Vagina (tissue), 2 donors: Measurements from ENCODE around the gene MED13L. TPM values are rescaled to one million over a fixed set of nuclear protein-coding genes. Genes with fewer than 3 reads are reported as not detected.

Experiments used
- DNase-seq, 2 donors: peaks; one replicate each; pipeline ENCODE4 v3.0.0-alpha.2; 2017; ENCODE audit errors: extremely low spot score in 2 of 2
- H3K27ac ChIP-seq: fragments of 200-600 bp; sonication (generic); one replicate; pipeline ENCODE4 v1.5.1; 2019
- H3K27me3 ChIP-seq: fragments of 200-600 bp; sonication (generic); one replicate; pipeline ENCODE4 v1.5.1; 2019
- H3K36me3 ChIP-seq, 2 donors: fragments of 200-600 bp; sonication (generic); one replicate each; pipeline ENCODE4 v1.5.1; 2017 to 2019
- H3K4me1 ChIP-seq: fragments of 200-600 bp; sonication (generic); one replicate; pipeline ENCODE4 v1.5.1; 2019
- H3K4me3 ChIP-seq, 2 donors: fragments of 200-600 bp; sonication (generic); 1 replicate in 1 of 2; 2 replicates in 1 of 2; pipeline ENCODE4 v1.5.1; 2016 to 2019
- H3K9me3 ChIP-seq: fragments of 200-600 bp; sonication (generic); one replicate; pipeline ENCODE4 v1.5.1; 2019
- POLR2A ChIP-seq, 2 donors: fragments of 450-650 bp; IDR thresholded peaks; one replicate each; pipeline ENCODE4 v1.6.1; 2017; ENCODE audit warnings: antibody characterized with exemption in 2 of 2, mild to moderate bottlenecking in 2 of 2, moderate library complexity in 2 of 2
- POLR2AphosphoS5 ChIP-seq, 2 donors: sonication (generic); formaldehyde crosslinking; IDR thresholded peaks; one replicate each; pipeline ENCODE4 v1.9.0; 2017; ENCODE audit warnings: antibody characterized with exemption in 2 of 2, mild to moderate bottlenecking in 2 of 2, low read depth in 1 of 2; ENCODE audit not compliant: insufficient read depth in 1 of 2
- intact Hi-C: fragments of 100-400 bp; cut with DNase I; formaldehyde crosslinking; loops from one replicate; pipeline ENCODE4 v1.15.1; 2023
- total RNA-seq: library from RNA; depleted of rRNA; stranded (reverse); fragments of >200 nt; gene quantifications from one replicate; pipeline ENCODE4 v1.2.3, GENCODE V29; 2016
- TF ChIP-seq, protein P1 (sequence below), 3 experiments: fragments of 450-650 bp in 2 of 3; fragments of 200-600 bp in 1 of 3; sonication (generic) in 1 of 3; IDR thresholded peaks; one replicate each; pipeline ENCODE4 v1.5.1; 2017 to 2019; ENCODE audit warnings: antibody characterized with exemption in 3 of 3, mild to moderate bottlenecking in 2 of 3, moderate library complexity in 2 of 3

Gene MED13L
- total RNA-seq, 1 donor from 2014 or later, result 161 TPM

DNA sequence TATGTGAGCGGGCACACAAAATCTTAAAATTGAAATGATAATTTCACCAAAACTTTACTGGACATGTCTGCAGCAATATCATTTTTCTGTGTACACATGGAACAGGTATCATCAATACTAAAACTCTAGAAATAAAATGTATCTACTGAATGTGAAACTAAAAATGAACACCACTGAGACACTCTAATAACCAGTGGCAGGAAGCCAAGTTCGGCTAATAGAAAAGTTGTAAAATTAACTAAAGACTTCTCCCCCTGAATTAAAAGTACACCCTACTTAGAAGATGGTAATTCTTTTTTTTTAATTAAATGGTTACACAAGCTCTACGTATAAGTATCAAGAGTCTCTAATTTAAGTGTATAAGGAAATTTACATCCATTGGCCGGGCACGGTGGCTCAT, 227.2 kb downstream of the MED13L start:
- Histone ChIP-seq H3K4me3 (no peak overlapping the region), H3K9me3 (no peaks in the 10 kb centered on the region), H3K4me1 (peaks cover 61% of the 10 kb centered on the region), H3K27me3 (no peaks in the 10 kb centered on the region), H3K27ac (no peak overlapping the region), H3K36me3 (no peaks in the 10 kb centered on the region)
- no peak for DNase-seq
- intact Hi-C loops, result no loop called here
- TF ChIP-seq POLR2AphosphoS5 (IDR thresholded peaks at IDR 0.05; ENCODE audit: insufficient read depth in 1 of 2, low read depth in 1 of 2) (no peak), POLR2A (IDR thresholded peaks at IDR 0.05) (no peak)
- TF ChIP-seq, protein P1, sequence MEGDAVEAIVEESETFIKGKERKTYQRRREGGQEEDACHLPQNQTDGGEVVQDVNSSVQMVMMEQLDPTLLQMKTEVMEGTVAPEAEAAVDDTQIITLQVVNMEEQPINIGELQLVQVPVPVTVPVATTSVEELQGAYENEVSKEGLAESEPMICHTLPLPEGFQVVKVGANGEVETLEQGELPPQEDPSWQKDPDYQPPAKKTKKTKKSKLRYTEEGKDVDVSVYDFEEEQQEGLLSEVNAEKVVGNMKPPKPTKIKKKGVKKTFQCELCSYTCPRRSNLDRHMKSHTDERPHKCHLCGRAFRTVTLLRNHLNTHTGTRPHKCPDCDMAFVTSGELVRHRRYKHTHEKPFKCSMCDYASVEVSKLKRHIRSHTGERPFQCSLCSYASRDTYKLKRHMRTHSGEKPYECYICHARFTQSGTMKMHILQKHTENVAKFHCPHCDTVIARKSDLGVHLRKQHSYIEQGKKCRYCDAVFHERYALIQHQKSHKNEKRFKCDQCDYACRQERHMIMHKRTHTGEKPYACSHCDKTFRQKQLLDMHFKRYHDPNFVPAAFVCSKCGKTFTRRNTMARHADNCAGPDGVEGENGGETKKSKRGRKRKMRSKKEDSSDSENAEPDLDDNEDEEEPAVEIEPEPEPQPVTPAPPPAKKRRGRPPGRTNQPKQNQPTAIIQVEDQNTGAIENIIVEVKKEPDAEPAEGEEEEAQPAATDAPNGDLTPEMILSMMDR (IDR thresholded peaks at IDR 0.05), result no peak

DNA sequence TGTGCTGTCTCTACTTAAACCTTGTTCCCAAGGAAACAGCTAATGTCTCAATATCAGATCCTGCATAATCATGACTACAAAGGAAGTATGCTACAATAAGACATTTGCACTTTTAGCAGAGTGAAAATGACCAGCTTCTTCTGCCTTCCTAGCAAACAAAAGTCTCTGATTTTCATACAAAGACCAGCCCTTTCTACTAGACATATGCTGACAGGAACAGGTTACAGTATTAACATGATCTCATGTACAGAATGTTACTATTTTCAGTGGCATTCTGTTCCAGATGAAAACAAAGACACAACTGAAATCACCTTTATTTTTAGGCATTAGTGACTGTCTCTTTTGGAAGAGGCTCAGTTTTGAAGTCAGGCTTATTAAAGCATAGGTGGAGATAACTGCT, 228.6 kb downstream of the MED13L start:
- TF ChIP-seq POLR2A (IDR thresholded peaks at IDR 0.05) (no peak), POLR2AphosphoS5 (IDR thresholded peaks at IDR 0.05; ENCODE audit: insufficient read depth in 1 of 2, low read depth in 1 of 2) (no peak)
- TF ChIP-seq, protein P1 (IDR thresholded peaks at IDR 0.05), result no peak
- Histone ChIP-seq H3K27me3 (no peaks in the 10 kb centered on the region), H3K27ac (no peak overlapping the region), H3K4me3 (no peak overlapping the region), H3K36me3 (no peaks in the 10 kb centered on the region), H3K9me3 (no peaks in the 10 kb centered on the region), H3K4me1 (peaks cover 71% of the 10 kb centered on the region)
- intact Hi-C loops, result no loop called here
- no peak for DNase-seq

DNA sequence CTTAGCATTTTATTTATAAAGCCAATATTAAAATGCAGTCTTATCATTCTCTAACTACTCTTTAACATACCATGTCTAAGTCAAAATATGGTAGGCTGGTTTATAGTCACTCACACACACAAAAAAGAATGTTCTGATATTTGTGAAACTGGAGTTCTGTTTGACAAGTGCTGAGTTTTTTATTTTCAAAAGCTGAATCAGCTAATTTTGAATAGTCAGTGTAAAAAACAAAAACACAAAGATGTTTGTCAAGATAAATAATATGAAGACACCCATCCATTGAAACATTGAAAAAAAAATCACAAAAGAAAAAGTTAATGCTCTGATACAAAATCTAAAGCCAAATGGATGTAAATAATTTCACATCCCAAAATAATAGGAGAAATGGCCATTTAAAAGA, 231.5 kb downstream of the MED13L start:
- Histone ChIP-seq H3K27ac (no peak overlapping the region), H3K4me3 (no peak overlapping the region), H3K4me1 (peaks cover 49% of the 10 kb centered on the region), H3K36me3 (no peaks in the 10 kb centered on the region), H3K27me3 (no peaks in the 10 kb centered on the region), H3K9me3 (no peaks in the 10 kb centered on the region)
- intact Hi-C loops, result no loop called here
- no peak for DNase-seq
- TF ChIP-seq POLR2A (IDR thresholded peaks at IDR 0.05) (no peak), POLR2AphosphoS5 (IDR thresholded peaks at IDR 0.05; ENCODE audit: insufficient read depth in 1 of 2, low read depth in 1 of 2) (no peak)
- TF ChIP-seq, protein P1 (IDR thresholded peaks at IDR 0.05), result no peak

DNA sequence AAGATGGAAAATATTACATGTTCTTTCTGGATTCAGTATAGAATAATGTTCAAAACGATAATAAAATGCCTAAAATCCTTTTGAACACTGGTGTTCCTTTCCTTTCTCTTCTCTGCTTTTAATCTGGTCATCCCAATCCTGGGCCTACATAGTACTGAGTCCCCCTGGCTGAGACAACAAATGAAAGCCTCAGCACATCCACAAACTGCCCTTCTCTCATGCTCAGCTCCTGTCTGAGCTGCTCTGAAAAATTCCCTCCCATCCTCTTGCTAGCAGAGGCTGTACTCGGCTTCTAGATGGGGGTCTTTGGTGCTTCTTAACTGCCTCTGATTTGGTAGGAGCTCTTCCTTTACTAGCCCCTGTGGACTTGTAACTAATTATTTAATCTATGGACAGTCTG, 232.3 kb downstream of the MED13L start:
- Histone ChIP-seq H3K9me3 (no peaks in the 10 kb centered on the region), H3K36me3 (no peaks in the 10 kb centered on the region), H3K4me1 (peaks cover 40% of the 10 kb centered on the region), H3K4me3 (no peak overlapping the region), H3K27ac (no peak overlapping the region), H3K27me3 (no peaks in the 10 kb centered on the region)
- DNase-seq, result no peak
- no peak for TF ChIP-seq POLR2A (IDR thresholded peaks at IDR 0.05)
- TF ChIP-seq, protein P1 (IDR thresholded peaks at IDR 0.05), result no peak
- no peak for TF ChIP-seq POLR2AphosphoS5 (IDR thresholded peaks at IDR 0.05; ENCODE audit: insufficient read depth in 1 of 2, low read depth in 1 of 2)
- intact Hi-C loops, result no loop called here

DNA sequence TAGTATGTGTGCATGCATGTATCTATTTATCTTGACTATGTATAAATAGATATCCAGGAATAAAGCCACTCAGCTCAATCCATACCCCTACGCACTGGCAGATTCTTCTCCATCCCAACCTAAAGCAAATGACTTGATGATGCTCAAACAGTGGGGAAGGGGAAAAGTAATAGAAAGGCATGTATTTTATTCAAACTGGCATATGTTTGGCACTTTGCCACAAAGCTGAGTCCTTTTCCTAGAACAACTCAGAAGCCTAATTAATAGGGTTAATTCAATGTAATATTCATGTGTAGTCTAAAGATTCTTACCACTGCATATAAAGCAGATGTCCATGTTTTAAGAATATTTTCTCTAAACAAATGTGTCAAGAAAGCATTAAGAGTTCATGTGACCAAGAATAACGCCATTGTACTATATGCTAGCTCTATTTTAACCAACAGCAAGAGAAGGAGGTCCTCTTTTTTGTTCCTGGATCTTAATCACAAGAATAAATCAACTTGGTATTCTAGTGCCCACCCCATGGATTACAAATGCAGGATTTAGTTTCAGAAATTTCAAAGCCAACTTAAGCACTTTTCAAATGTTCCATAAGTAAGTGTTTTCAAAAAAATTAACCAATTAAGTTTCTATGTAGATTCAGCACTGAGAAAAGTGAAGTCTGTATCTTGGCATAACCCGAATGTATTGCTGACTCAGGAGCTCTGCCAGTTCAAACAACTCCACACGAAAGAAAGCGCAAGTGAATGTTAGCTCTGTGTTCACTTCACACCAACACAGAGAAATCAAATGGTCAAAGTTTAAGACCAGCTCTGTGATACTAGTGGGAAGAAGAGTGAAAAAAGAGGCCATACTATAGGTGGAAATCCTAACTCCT, 233.6 kb downstream of the MED13L start:
- H3K9me3 ChIP-seq, result no peaks in the 10 kb centered on the region
- H3K36me3 ChIP-seq, result no peaks in the 10 kb centered on the region
- H3K27ac ChIP-seq, result no peak overlapping the region
- H3K27me3 ChIP-seq, result no peaks in the 10 kb centered on the region
- intact Hi-C loops, result no loop called here
- H3K4me1 ChIP-seq, result peaks cover 29% of the 10 kb centered on the region
- no peak overlapping the region for H3K4me3 ChIP-seq
- DNase-seq, result no peak
- TF ChIP-seq, protein P1 (IDR thresholded peaks at IDR 0.05), result no peak
- TF ChIP-seq POLR2A (IDR thresholded peaks at IDR 0.05), result no peak
- no peak for TF ChIP-seq POLR2AphosphoS5 (IDR thresholded peaks at IDR 0.05; ENCODE audit: insufficient read depth in 1 of 2, low read depth in 1 of 2)
